CD4-positive, alpha-beta T cell (primary cell): ENCODE data around the gene TMEM132E. TPM values are rescaled to one million over a fixed set of nuclear protein-coding genes. Genes with fewer than 3 reads are reported as not detected.

Source experiments
- ATAC-seq: fragments of 200-7000 bp; cut with Tn5 transposase; one replicate; pipeline ENCODE4 v1.10.0; 2022; ENCODE audit warnings: mild to moderate bottlenecking; ENCODE audit not compliant: poor library complexity
- CTCF ChIA-PET: fragments of 350-600 bp; sonication (Branson Sonifier 250); formaldehyde crosslinking; loops from one replicate; lab custom pipeline; 2021; ENCODE audit warnings: antibody characterized with exemption, inconsistent platforms; lab: Charles Lee
- POLR2A ChIA-PET: fragments of 350-600 bp; sonication (Branson Sonifier 250); formaldehyde crosslinking; loops from one replicate; lab custom pipeline; 2021; ENCODE audit warnings: antibody characterized with exemption, inconsistent platforms; lab: Charles Lee
- DNase-seq, 14 experiments: peaks; one replicate each; pipeline ENCODE4 v3.0.0-alpha.2; 2013 to 2020; ENCODE audit warnings: mixed read lengths in 2 of 14
- H3K27ac ChIP-seq, 2 donors: one replicate each; pipeline versions ENCODE4 v1.5.1 to v1.7.0; 2013; ENCODE audit warnings: low read length in 2 of 2, low read depth in 1 of 2, mild to moderate bottlenecking in 1 of 2
- H3K27me3 ChIP-seq, 2 experiments: 1 replicate in 1 of 2; 2 replicates in 1 of 2; pipeline versions ENCODE4 v1.6.1 to v1.7.0; 2013; ENCODE audit warnings: low read length in 2 of 2, control low read depth in 1 of 2, mild to moderate bottlenecking in 1 of 2, moderate library complexity in 1 of 2; ENCODE audit not compliant: insufficient read depth in 2 of 2, control insufficient read depth in 1 of 2
- H3K36me3 ChIP-seq: one replicate; pipeline ENCODE4 v1.6.1; 2013; ENCODE audit warnings: low read length, control low read depth; ENCODE audit not compliant: insufficient read depth
- H3K4me1 ChIP-seq: one replicate; pipeline ENCODE4 v1.6.1; 2013; ENCODE audit warnings: low read length, control low read depth; ENCODE audit not compliant: insufficient read depth
- H3K4me3 ChIP-seq: one replicate; pipeline ENCODE4 v1.5.1; 2013; ENCODE audit warnings: mild to moderate bottlenecking, low read length, moderate library complexity
- H3K9me3 ChIP-seq, 2 experiments: 1 replicate in 1 of 2; 2 replicates in 1 of 2; pipeline versions ENCODE4 v1.6.1 to v1.7.0; 2013; ENCODE audit warnings: low read length in 2 of 2, mild to moderate bottlenecking in 2 of 2, control low read depth in 1 of 2, moderate library complexity in 1 of 2; ENCODE audit not compliant: control insufficient read depth in 1 of 2, insufficient read depth in 1 of 2
- H3K27ac Mint-ChIP-seq: one replicate; pipeline ENCODE4 v1.8.0; 2020; ENCODE audit warnings: mixed read lengths
- H3K27me3 Mint-ChIP-seq: one replicate; pipeline ENCODE4 v1.8.0; 2021; ENCODE audit warnings: mixed read lengths
- H3K36me3 Mint-ChIP-seq: one replicate; pipeline ENCODE4 v1.8.0; 2021; ENCODE audit warnings: low read depth, mixed read lengths
- H3K4me1 Mint-ChIP-seq: one replicate; pipeline ENCODE4 v1.8.0; 2021; ENCODE audit warnings: low read depth, mixed read lengths
- H3K4me3 Mint-ChIP-seq: one replicate; pipeline ENCODE4 v1.8.0; 2020; ENCODE audit warnings: mild to moderate bottlenecking, mixed read lengths
- H3K9me3 Mint-ChIP-seq: one replicate; pipeline ENCODE4 v1.8.0; 2020; ENCODE audit warnings: mixed read lengths
- intact Hi-C, 2 experiments: fragments of 100-400 bp; cut with DNase I in 1 of 2; cut with micrococcal nuclease in 1 of 2; formaldehyde crosslinking; loops; one replicate each; pipeline versions ENCODE4 v1.15.1 to v1.9.0; 2023 to 2025; cut with DNase I, micrococcal nuclease
- total RNA-seq, 174 experiments: library from RNA in 2 of 174; stranded (reverse) in 2 of 174; gene quantifications; one replicate each; pipeline ENCODE4 v1.2.3 and lab custom pipeline; 2021 to 2026
- TF ChIP-seq, protein P1 (sequence below): fragments of 200-600 bp; IDR thresholded peaks from one replicate; pipeline ENCODE4 v1.8.0; 2022; ENCODE audit warnings: antibody characterized with exemption, mild to moderate bottlenecking

TMEM132E gene
- total RNA-seq, 2 experiments from 2014 or later: 0.05 TPM; not detected in 1

DNA sequence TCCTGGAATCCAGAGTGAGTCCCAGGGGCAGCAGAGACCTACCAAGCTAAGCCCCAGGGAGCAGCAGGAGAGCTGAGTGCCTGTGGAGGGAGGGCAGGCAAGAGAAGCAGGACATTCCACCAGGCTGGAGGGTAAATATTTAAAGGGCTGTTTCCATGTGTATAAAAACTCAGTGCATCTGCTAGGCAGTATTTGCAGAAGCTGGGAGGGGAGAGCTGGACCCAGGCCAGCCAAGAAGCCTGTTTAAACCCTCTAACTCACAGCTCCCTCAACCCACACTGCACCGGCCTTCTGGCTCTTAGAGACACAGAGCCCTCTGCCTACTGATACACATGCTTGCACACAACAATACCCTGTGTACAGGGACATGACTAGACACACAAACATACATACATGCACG lies 22.5 kb upstream of the TMEM132E start:
- Histone ChIP-seq H3K4me3 (no peak overlapping the region), H3K27ac (no peak overlapping the region), H3K4me1 (no peaks in the 10 kb centered on the region), H3K36me3 (no peaks in the 10 kb centered on the region), H3K9me3 (peaks cover 0 to 4% of the 10 kb centered on the region in 2 experiments), H3K27me3 (peaks cover 5 to 10% of the 10 kb centered on the region in 2 experiments)
- Mint-ChIP-seq H3K27me3 (peaks cover 36% of the 10 kb centered on the region), H3K36me3 (no peaks in the 10 kb centered on the region), H3K4me3 (no peak overlapping the region), H3K9me3 (no peaks in the 10 kb centered on the region), H3K27ac (no peak overlapping the region), H3K4me1 (no peaks in the 10 kb centered on the region)
- ATAC-seq (no peak), DNase-seq (no peak)
- POLR2A ChIA-PET: no interaction called here
- CTCF ChIA-PET: no interaction called here
- TF ChIP-seq, protein P1, sequence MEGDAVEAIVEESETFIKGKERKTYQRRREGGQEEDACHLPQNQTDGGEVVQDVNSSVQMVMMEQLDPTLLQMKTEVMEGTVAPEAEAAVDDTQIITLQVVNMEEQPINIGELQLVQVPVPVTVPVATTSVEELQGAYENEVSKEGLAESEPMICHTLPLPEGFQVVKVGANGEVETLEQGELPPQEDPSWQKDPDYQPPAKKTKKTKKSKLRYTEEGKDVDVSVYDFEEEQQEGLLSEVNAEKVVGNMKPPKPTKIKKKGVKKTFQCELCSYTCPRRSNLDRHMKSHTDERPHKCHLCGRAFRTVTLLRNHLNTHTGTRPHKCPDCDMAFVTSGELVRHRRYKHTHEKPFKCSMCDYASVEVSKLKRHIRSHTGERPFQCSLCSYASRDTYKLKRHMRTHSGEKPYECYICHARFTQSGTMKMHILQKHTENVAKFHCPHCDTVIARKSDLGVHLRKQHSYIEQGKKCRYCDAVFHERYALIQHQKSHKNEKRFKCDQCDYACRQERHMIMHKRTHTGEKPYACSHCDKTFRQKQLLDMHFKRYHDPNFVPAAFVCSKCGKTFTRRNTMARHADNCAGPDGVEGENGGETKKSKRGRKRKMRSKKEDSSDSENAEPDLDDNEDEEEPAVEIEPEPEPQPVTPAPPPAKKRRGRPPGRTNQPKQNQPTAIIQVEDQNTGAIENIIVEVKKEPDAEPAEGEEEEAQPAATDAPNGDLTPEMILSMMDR: no peak
- intact Hi-C loops: no loop called here

DNA sequence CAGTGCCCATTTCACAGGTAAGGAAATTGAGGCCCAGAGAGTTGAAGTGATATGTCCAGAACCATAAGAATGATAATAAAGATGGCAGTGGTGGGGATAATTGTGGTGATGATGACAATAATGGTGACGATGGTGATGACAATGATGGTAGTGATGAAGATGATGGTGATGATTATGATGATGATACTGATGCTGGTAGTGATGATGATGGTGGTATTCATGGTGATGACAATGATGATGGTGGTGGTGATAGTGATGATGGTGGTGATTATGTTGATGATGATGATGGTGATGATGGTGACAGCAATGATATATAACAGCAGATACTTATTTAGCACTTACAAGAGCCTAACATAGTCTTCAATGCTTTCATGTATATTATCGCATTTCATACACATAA lies 18.1 kb upstream of the TMEM132E start:
- no peak overlapping the region for H3K4me3 ChIP-seq
- no peaks in the 10 kb centered on the region for H3K36me3 ChIP-seq
- peaks cover 12 to 17% of the 10 kb centered on the region in 2 experiments for H3K27me3 ChIP-seq
- TF ChIP-seq, protein P1: no peak
- DNase-seq (no peak), ATAC-seq (no peak)
- H3K9me3 ChIP-seq: no peaks in the 10 kb centered on the region
- no peaks in the 10 kb centered on the region for H3K4me1 ChIP-seq
- H3K27ac ChIP-seq: no peak overlapping the region
- Mint-ChIP-seq H3K27me3 (peaks cover 28% of the 10 kb centered on the region), H3K4me1 (no peaks in the 10 kb centered on the region), H3K27ac (no peak overlapping the region), H3K4me3 (no peak overlapping the region), H3K36me3 (no peaks in the 10 kb centered on the region), H3K9me3 (no peaks in the 10 kb centered on the region)
- ChIA-PET POLR2A (no interaction called here), CTCF (no interaction called here)
- intact Hi-C loops: loop anchor here in 1 of 2 experiments (5.0 kb wide), 2 partner anchors 76 to 556 kb away; partner anchors contain the start of gene RAD51D

DNA sequence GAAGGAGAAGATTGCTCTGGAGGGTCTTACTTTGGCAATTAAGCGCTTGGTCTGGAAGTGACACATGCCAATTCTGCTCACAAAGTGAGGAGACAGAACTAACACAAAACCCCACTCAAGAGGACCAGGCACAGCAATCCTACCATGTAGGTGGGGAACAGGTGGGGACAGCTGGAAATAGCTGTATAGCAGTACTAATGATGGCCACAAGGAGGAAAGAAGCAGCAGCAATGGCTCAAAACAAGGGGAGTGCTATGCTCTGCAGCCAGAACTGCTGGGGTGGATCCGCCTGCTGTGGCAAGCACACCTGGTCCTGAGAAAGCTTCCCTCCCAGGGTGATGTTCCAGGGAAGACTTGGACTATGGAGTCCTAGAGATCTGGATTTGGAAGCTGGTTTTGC lies 17.0 kb upstream of the TMEM132E start:
- no peak overlapping the region for H3K27ac Mint-ChIP-seq
- Histone ChIP-seq H3K4me3 (no peak overlapping the region), H3K27me3 (peaks cover 13 to 18% of the 10 kb centered on the region in 2 experiments), H3K9me3 (no peaks in the 10 kb centered on the region), H3K36me3 (no peaks in the 10 kb centered on the region), H3K4me1 (no peaks in the 10 kb centered on the region), H3K27ac (no peak overlapping the region)
- no peaks in the 10 kb centered on the region for H3K36me3 Mint-ChIP-seq
- peak; percentile 56 for ATAC-seq
- H3K9me3 Mint-ChIP-seq: no peaks in the 10 kb centered on the region
- intact Hi-C loops: loop anchor here in 1 of 2 experiments (5.0 kb wide), 2 partner anchors 75 to 555 kb away; partner anchors contain the start of gene RAD51D
- H3K4me3 Mint-ChIP-seq: no peak overlapping the region
- H3K27me3 Mint-ChIP-seq: peaks cover 28% of the 10 kb centered on the region
- CTCF ChIA-PET: no interaction called here
- TF ChIP-seq, protein P1: peak; percentile 25
- POLR2A ChIA-PET: no interaction called here
- peak in 3 of 14 experiments; percentile 16 to 39 (median 37) for DNase-seq
- no peaks in the 10 kb centered on the region for H3K4me1 Mint-ChIP-seq
